ENCODE results near the gene CD300LF.

DNA sequence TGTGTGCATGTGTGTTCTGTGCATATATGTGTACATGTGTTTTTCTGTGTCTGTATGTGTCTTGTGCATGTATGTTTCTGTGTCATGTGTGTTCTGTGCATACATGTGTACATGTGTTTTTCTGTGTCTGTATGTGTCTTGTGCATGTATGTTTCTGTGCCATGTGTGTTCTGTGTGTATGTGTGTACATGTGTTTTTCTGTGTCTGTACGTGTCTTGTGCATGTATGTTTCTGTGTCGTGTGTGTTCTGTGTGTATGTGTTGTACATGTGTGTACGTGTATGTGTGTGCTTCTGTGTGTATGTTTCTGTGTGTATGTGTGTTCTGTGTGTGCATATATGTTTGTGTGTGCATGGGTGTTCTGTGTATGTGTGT lies 16.0 kb upstream of the CD300LF start:
- TF ChIP-seq ZNF274 (IDR thresholded peaks at IDR 0.05; ENCODE audit: low read depth, low read length) (no peak), YY1 (IDR thresholded peaks at IDR 0.05; ENCODE audit: insufficient read depth, insufficient read length) (no peak), SUZ12 (IDR thresholded peaks at IDR 0.05; ENCODE audit: extremely low read depth, insufficient read depth, insufficient read length) (no peak)
